K562 (cell line): Measurements from ENCODE around the gene ANAPC5. TPM values are rescaled to one million over a fixed set of nuclear protein-coding genes. Genes with fewer than 3 reads are reported as not detected.

ENCODE experiments used
- ELF2 ChIP-seq: fragments of 250-450 bp; sonication (Bioruptor Pico); IDR thresholded peaks from 2 replicates; pipeline ENCODE4 v1.5.0; 2021; ENCODE audit warnings: mild to moderate bottlenecking
- FOXP4 ChIP-seq: sonication (generic); formaldehyde crosslinking; IDR thresholded peaks from 2 replicates; pipeline ENCODE4 v1.8.0; 2022; ENCODE audit warnings: mild to moderate bottlenecking, missing genetic modification reagents, borderline replicate concordance
- HNRNPK ChIP-seq: fragments of 200-400 bp; formaldehyde crosslinking; IDR thresholded peaks from one replicate; pipeline ENCODE4 v1.6.1; 2018; ENCODE audit warnings: mild to moderate bottlenecking, low read depth, low read length; ENCODE audit not compliant: poor library complexity, severe bottlenecking
- JUND ChIP-seq, 2 experiments: IDR thresholded peaks; 2 replicates in 1 of 2; 3 replicates in 1 of 2; pipeline ENCODE4 v1.6.1; 2011; ENCODE audit warnings: borderline replicate concordance in 2 of 2, low read depth in 2 of 2, low read length in 2 of 2, improper control_type of control experiment in 1 of 2, missing biosample characterization in 1 of 2, missing genetic modification characterization in 1 of 2, missing genetic modification reagents in 1 of 2
- NRF1 ChIP-seq, 2 experiments: fragments of 450-650 bp; IDR thresholded peaks in 1 of 2; conservative IDR thresholded peaks in 1 of 2; 2 replicates each; pipeline ENCODE4 v1.6.1; 2014; ENCODE audit warnings: mild to moderate bottlenecking in 2 of 2
- RB1 ChIP-seq: fragments of 450-650 bp; IDR thresholded peaks from 2 replicates; pipeline ENCODE4 v1.6.1; 2017; ENCODE audit warnings: low read depth, mild to moderate bottlenecking
- RBFOX2 ChIP-seq: fragments of 200-400 bp; formaldehyde crosslinking; IDR thresholded peaks from 2 replicates; pipeline ENCODE4 v1.6.1; 2017; ENCODE audit warnings: low read depth, mild to moderate bottlenecking, low read length, moderate library complexity
- RBM25 ChIP-seq: fragments of 200-400 bp; formaldehyde crosslinking; IDR thresholded peaks from 2 replicates; pipeline ENCODE4 v1.6.1; 2018; ENCODE audit warnings: low read length, low read depth, moderate library complexity; ENCODE audit not compliant: severe bottlenecking
- REST ChIP-seq, 2 experiments: fragments of 450-650 bp; formaldehyde crosslinking in 1 of 2; IDR thresholded peaks; 2 replicates each; pipeline versions ENCODE4 v1.4.0 to v1.6.1; 2014 to 2020; ENCODE audit warnings: mild to moderate bottlenecking in 2 of 2, borderline replicate concordance in 1 of 2, low read depth in 1 of 2
- SP2 ChIP-seq: IDR thresholded peaks from 2 replicates; pipeline ENCODE4 v1.6.1; 2011; ENCODE audit warnings: mild to moderate bottlenecking, low read depth, low read length, moderate library complexity; ENCODE audit not compliant: poor library complexity, severe bottlenecking; ENCODE audit errors: extremely low read depth
- U2AF1 ChIP-seq: fragments of 200-400 bp; formaldehyde crosslinking; optimal IDR thresholded peaks from 2 replicates; pipeline ENCODE3; 2017; ENCODE audit warnings: mild to moderate bottlenecking, low read depth, low read length, moderate library complexity
- YY1 ChIP-seq, 3 experiments: IDR thresholded peaks; 2 replicates each; pipeline ENCODE4 v1.6.1; 2011; ENCODE audit warnings: low read length in 2 of 3, mild to moderate bottlenecking in 2 of 3, moderate library complexity in 2 of 3, borderline replicate concordance in 1 of 3, control low read depth in 1 of 3, low read depth in 1 of 3; ENCODE audit not compliant: insufficient read depth in 3 of 3, insufficient replicate concordance in 2 of 3, control insufficient read depth in 1 of 3, insufficient read length in 1 of 3; ENCODE audit errors: extremely low read depth in 1 of 3
- ZSCAN32 ChIP-seq: fragments of 450-650 bp; formaldehyde crosslinking; IDR thresholded peaks from 2 replicates; pipeline ENCODE4 v1.4.0; 2020; ENCODE audit warnings: mild to moderate bottlenecking, moderate library complexity
- polyA plus RNA-seq, 8 experiments: library from polyadenylated mRNA; depleted of rRNA in 4 of 8; stranded (reverse) in 5 of 8; unstranded in 3 of 8; fragments of >200 nt; fragmentation: Nextera tagmentation in 2 of 8; fragmentation: Illumina TruSeq in 1 of 8; extraction: Ambion mirVana in 2 of 8; extraction: Trizol in 1 of 8; gene quantifications; 2 replicates each; pipeline versions ENCODE4 v1.2.1 to v1.2.3, GENCODE V29; 2011 to 2014; ENCODE audit warnings: inconsistent platforms in 1 of 8, missing spikeins in 1 of 8
- total RNA-seq, 7 experiments: library from RNA; depleted of rRNA in 6 of 7; stranded (reverse); fragments of >200 nt in 6 of 7; fragmentation: Illumina TruSeq in 2 of 7; extraction: Trizol in 2 of 7; gene quantifications; 2 replicates each; pipeline versions ENCODE4 v1.2.1 to v1.2.3, GENCODE V29; 2011 to 2021; ENCODE audit warnings: low replicate concordance in 1 of 7

The ANAPC5 gene
- total and polyA plus RNA-seq, 9 of the 15 experiments (the other 6 are each of a cell fraction or from before 2014, with no cell fraction given): 136 to 315 (median 197) TPM

GRCh38 chr12:121399391-121400331, 47.5 kb upstream of the ANAPC5 start, which contains the start of gene RNF34 (continued):
- TF ChIP-seq REST (IDR thresholded peaks at IDR 0.05; ENCODE audit: borderline replicate concordance) (no peak), REST (CRISPR knock-in tag; IDR thresholded peaks at IDR 0.05; ENCODE audit: low read depth) (0 out of 2 replicates have a peak, but pooled peaks have one; percentile 41), NRF1 (conservative IDR thresholded peaks at IDR 0.05 in 1 of 2, IDR thresholded peaks at IDR 0.05 in 1 of 2) (peak; percentile 90 to 91), HNRNPK (no peak), YY1 (IDR thresholded peaks at IDR 0.05; ENCODE audit: borderline replicate concordance in 1 of 3, control insufficient read depth in 1 of 3, extremely low read depth in 1 of 3, insufficient read depth in 3 of 3, insufficient read length in 1 of 3, insufficient replicate concordance in 2 of 3, low read depth in 1 of 3, low read length in 2 of 3) (peak in 2 of 3 experiments; percentile 41 to 55), U2AF1 (no peak), ZSCAN32 (CRISPR knock-in tag) (peak; percentile 60; the same call in 1 of the 2 replicates), JUND (IDR thresholded peaks at IDR 0.05; ENCODE audit: borderline replicate concordance, low read depth, low read length) (peak; percentile 46; the same call in 1 of the 2 replicates), JUND (tag; IDR thresholded peaks at IDR 0.05; ENCODE audit: borderline replicate concordance, low read depth, low read length) (peak; percentile 41; the same call in 1 of the 3 replicates), SP2 (peak; percentile 85), RBFOX2 (peak; percentile 100), ELF2 (CRISPR knock-in tag) (no peak), RBM25 (peak; percentile 98), RB1 (peak; percentile 11; the same call in 1 of the 2 replicates), FOXP4 (CRISPR knock-in tag) (peak; percentile 78; the same call in 1 of the 2 replicates)
